Trophoblast cell (in vitro differentiated cells and primary cell): ENCODE data around the gene GPR143.

Source experiments
- DNase-seq, 2 donors: peaks; one replicate each; pipeline ENCODE4 v3.0.0-alpha.2; 2016
- H2AFZ ChIP-seq: 2 replicates; pipeline ENCODE4 v1.6.1; 2013; ENCODE audit warnings: low read length, moderate library complexity, mild to moderate bottlenecking; ENCODE audit not compliant: insufficient read depth, poor library complexity
- H2AK5ac ChIP-seq: 2 replicates; pipeline ENCODE4 v1.6.1; 2013; ENCODE audit warnings: mild to moderate bottlenecking, low read length
- H2BK120ac ChIP-seq: 2 replicates; pipeline ENCODE4 v1.6.1; 2013; ENCODE audit warnings: low read length, mild to moderate bottlenecking, moderate library complexity; ENCODE audit not compliant: insufficient read depth, poor library complexity
- H2BK12ac ChIP-seq: 2 replicates; pipeline ENCODE4 v1.6.1; 2013; ENCODE audit warnings: mild to moderate bottlenecking, low read length, moderate library complexity
- H2BK5ac ChIP-seq: 2 replicates; pipeline ENCODE4 v1.6.1; 2013; ENCODE audit warnings: low read length, low read depth, moderate library complexity, mild to moderate bottlenecking; ENCODE audit not compliant: poor library complexity
- H3K14ac ChIP-seq: 2 replicates; pipeline ENCODE4 v1.6.1; 2013; ENCODE audit warnings: mild to moderate bottlenecking, low read length
- H3K18ac ChIP-seq: 2 replicates; pipeline ENCODE4 v1.6.1; 2013; ENCODE audit warnings: mild to moderate bottlenecking, low read length
- H3K23ac ChIP-seq: 2 replicates; pipeline ENCODE4 v1.6.1; 2013; ENCODE audit warnings: low read length
- H3K27ac ChIP-seq: 2 replicates; pipeline ENCODE4 v1.5.1; 2013; ENCODE audit warnings: low read depth, mild to moderate bottlenecking, inconsistent platforms, low read length, moderate library complexity
- H3K27me3 ChIP-seq: 2 replicates; pipeline ENCODE4 v1.6.1; 2013; ENCODE audit warnings: inconsistent platforms, mild to moderate bottlenecking, low read length, moderate library complexity; ENCODE audit not compliant: insufficient read depth
- H3K36me3 ChIP-seq, 2 experiments: 1 replicate in 1 of 2; 2 replicates in 1 of 2; pipeline ENCODE4 v1.6.1; 2013; ENCODE audit warnings: low read length in 2 of 2, mild to moderate bottlenecking in 2 of 2, moderate library complexity in 1 of 2; ENCODE audit not compliant: insufficient read depth in 2 of 2, control insufficient read depth in 1 of 2
- H3K4ac ChIP-seq: 2 replicates; pipeline ENCODE4 v1.6.1; 2013; ENCODE audit warnings: low read depth, mild to moderate bottlenecking, low read length, moderate library complexity
- H3K4me1 ChIP-seq, 2 experiments: 1 replicate in 1 of 2; 2 replicates in 1 of 2; pipeline ENCODE4 v1.6.1; 2013; ENCODE audit warnings: low read length in 2 of 2, mild to moderate bottlenecking in 2 of 2, moderate library complexity in 1 of 2; ENCODE audit not compliant: insufficient read depth in 2 of 2, control insufficient read depth in 1 of 2
- H3K4me2 ChIP-seq: 2 replicates; pipeline ENCODE4 v1.6.1; 2013; ENCODE audit warnings: inconsistent platforms, mild to moderate bottlenecking, low read length, moderate library complexity
- H3K4me3 ChIP-seq: 2 replicates; pipeline ENCODE4 v1.5.1; 2013; ENCODE audit warnings: mild to moderate bottlenecking, low read depth, low read length, inconsistent platforms
- H3K79me1 ChIP-seq: one replicate; pipeline ENCODE4 v1.6.1; 2013; ENCODE audit warnings: low read length
- H3K79me2 ChIP-seq: 2 replicates; pipeline ENCODE4 v1.6.1; 2013; ENCODE audit warnings: low read length, mild to moderate bottlenecking; ENCODE audit not compliant: control insufficient read depth, insufficient read depth, poor library complexity
- H3K9ac ChIP-seq: 2 replicates; pipeline ENCODE4 v1.6.1; 2013; ENCODE audit warnings: mild to moderate bottlenecking, low read length
- H3K9me3 ChIP-seq: 2 replicates; pipeline ENCODE4 v1.6.1; 2013; ENCODE audit warnings: low read depth, mild to moderate bottlenecking, control low read depth, inconsistent platforms, low read length; ENCODE audit not compliant: insufficient read depth
- H4K12ac ChIP-seq: 2 replicates; pipeline ENCODE4 v1.6.1; 2013; ENCODE audit warnings: low read depth, mild to moderate bottlenecking, low read length, moderate library complexity
- H4K8ac ChIP-seq: 2 replicates; pipeline ENCODE4 v1.6.1; 2013; ENCODE audit warnings: low read depth, mild to moderate bottlenecking, low read length, moderate library complexity
- H4K91ac ChIP-seq: one replicate; pipeline ENCODE4 v1.6.1; 2013; ENCODE audit warnings: low read depth, mild to moderate bottlenecking, low read length, moderate library complexity
- WGBS: extraction: QIAGEN DNeasy Blood & Tissue Kit; methylation state at CpG from one replicate; pipeline ENCODE4 v1.1.7; 2013; ENCODE audit warnings: missing lambda C conversion rate; ENCODE audit not compliant: insufficient read length, insufficient coverage; ENCODE audit errors: extremely low coverage; 5-methylcytosine and 5-hydroxymethylcytosine counted together

GPR143 gene

GRCh38 chrX:9737363-9737762 is 28.3 kb downstream of the GPR143 start:
- Histone ChIP-seq H3K9ac (no peak overlapping the region), H3K18ac (no peak overlapping the region), H3K4me1 (peaks cover 0 to 2% of the 10 kb centered on the region in 2 experiments)

GRCh38 chrX:9730752-9731151 is 34.9 kb downstream of the GPR143 start:
- H3K18ac ChIP-seq: no peak overlapping the region
- H4K91ac ChIP-seq: no peak overlapping the region
- H3K4me2 ChIP-seq: no peak overlapping the region
- no peak overlapping the region for H2AFZ ChIP-seq
- no peak overlapping the region for H4K8ac ChIP-seq
- no peak overlapping the region for H2BK5ac ChIP-seq
- H4K12ac ChIP-seq: no peak overlapping the region
- H3K4ac ChIP-seq: no peak overlapping the region
- H3K4me3 ChIP-seq: no peak overlapping the region
- no peak overlapping the region for H2AK5ac ChIP-seq
- H3K36me3 ChIP-seq: no peaks in the 10 kb centered on the region
- H3K9ac ChIP-seq: no peak overlapping the region
- WGBS: no CpG with 5 or more reads among the region's 1 CpG
- no peak overlapping the region for H3K14ac ChIP-seq
- no peak overlapping the region for H3K23ac ChIP-seq
- H3K4me1 ChIP-seq: no peaks in the 10 kb centered on the region
- no peaks in the 10 kb centered on the region for H3K27me3 ChIP-seq
- no peak overlapping the region for H3K27ac ChIP-seq
- H3K79me2 ChIP-seq: no peaks in the 10 kb centered on the region
- H3K79me1 ChIP-seq: no peaks in the 10 kb centered on the region
- H2BK120ac ChIP-seq: no peak overlapping the region
- no peak overlapping the region for H2BK12ac ChIP-seq
- peaks cover 2% of the 10 kb centered on the region for H3K9me3 ChIP-seq
- DNase-seq: no peak

More at GRCh38 chrX:9737363-9737762, 28.3 kb downstream of the GPR143 start:
- Histone ChIP-seq H3K9me3 (no peaks in the 10 kb centered on the region), H3K14ac (no peak overlapping the region), H3K23ac (no peak overlapping the region), H3K27ac (no peak overlapping the region), H2BK12ac (no peak overlapping the region), H3K4me3 (no peak overlapping the region), H2AFZ (no peak overlapping the region), H3K27me3 (no peaks in the 10 kb centered on the region), H3K4ac (no peak overlapping the region), H3K79me1 (no peaks in the 10 kb centered on the region), H4K8ac (no peak overlapping the region), H2BK5ac (no peak overlapping the region), H2AK5ac (no peak overlapping the region), H4K12ac (no peak overlapping the region), H3K36me3 (no peaks in the 10 kb centered on the region), H4K91ac (no peak overlapping the region), H2BK120ac (no peak overlapping the region), H3K4me2 (no peak overlapping the region), H3K79me2 (no peaks in the 10 kb centered on the region)
- no CpG with 5 or more reads among the region's 7 CpGs for WGBS
- no peak for DNase-seq

GRCh38 chrX:9730078-9730477 is 35.6 kb downstream of the GPR143 start:
- Histone ChIP-seq H3K4ac (no peak overlapping the region), H3K18ac (no peak overlapping the region), H2BK12ac (no peak overlapping the region), H3K79me2 (no peaks in the 10 kb centered on the region), H4K91ac (no peak overlapping the region), H3K9ac (no peak overlapping the region), H4K8ac (no peak overlapping the region), H3K23ac (no peak overlapping the region), H3K27ac (no peak overlapping the region), H3K14ac (no peak overlapping the region), H2BK5ac (no peak overlapping the region), H2AK5ac (no peak overlapping the region), H4K12ac (no peak overlapping the region), H3K4me1 (no peaks in the 10 kb centered on the region), H3K27me3 (no peaks in the 10 kb centered on the region), H3K4me3 (no peak overlapping the region), H2BK120ac (no peak overlapping the region), H3K9me3 (peaks cover 2% of the 10 kb centered on the region), H2AFZ (no peak overlapping the region), H3K4me2 (no peak overlapping the region), H3K79me1 (no peaks in the 10 kb centered on the region), H3K36me3 (peaks cover 0 to 2% of the 10 kb centered on the region in 2 experiments)
- no peak for DNase-seq
- WGBS: no CpG with 5 or more reads among the region's 3 CpGs

- Histone ChIP-seq H4K8ac (no peak overlapping the region), H3K79me2 (no peaks in the 10 kb centered on the region), H2BK12ac (no peak overlapping the region), H3K4me3 (no peak overlapping the region), H3K14ac (no peak overlapping the region), H3K18ac (no peak overlapping the region), H4K12ac (no peak overlapping the region), H2AFZ (no peak overlapping the region), H3K27ac (no peak overlapping the region), H4K91ac (no peak overlapping the region), H3K23ac (no peak overlapping the region), H3K9ac (no peak overlapping the region), H3K4ac (no peak overlapping the region), H3K27me3 (no peaks in the 10 kb centered on the region), H2BK120ac (no peak overlapping the region), H2BK5ac (no peak overlapping the region), H3K36me3 (peaks cover 0 to 2% of the 10 kb centered on the region in 2 experiments), H3K4me2 (no peak overlapping the region), H3K9me3 (peaks cover 2% of the 10 kb centered on the region), H2AK5ac (no peak overlapping the region), H3K79me1 (no peaks in the 10 kb centered on the region), H3K4me1 (no peaks in the 10 kb centered on the region)
- peak; percentile 16 to 23 for DNase-seq
- WGBS: no CpG with 5 or more reads among the region's 5 CpGs
Measured at GRCh38 chrX:9729171-9729885, 36.3 kb downstream of the GPR143 start.
